Measurements from ENCODE around the gene DUSP16.
"Not testable (repeated sequence)": the region's sequence is repeated elsewhere in the genome, so short reads cannot be mapped to it uniquely, and the experiment has no call there.

The DUSP16 gene

GRCh38 chr12:12542964-12543363, 19.7 kb downstream of the DUSP16 start:
- DNase-seq = no peak

GRCh38 chr12:12542286-12542685, 20.4 kb downstream of the DUSP16 start:
- no peak for DNase-seq

- no peak for DNase-seq
Measured at GRCh38 chr12:12541782-12542181, 20.9 kb downstream of the DUSP16 start.

GRCh38 chr12:12540261-12541013, 22.2 kb downstream of the DUSP16 start:
- DNase-seq = no peak

- DNase-seq = no peak
Measured at GRCh38 chr12:12539028-12539810, 23.4 kb downstream of the DUSP16 start.

- DNase-seq = no peak
Measured at GRCh38 chr12:12538535-12538934, 24.1 kb downstream of the DUSP16 start.

- no peak for DNase-seq
Measured at GRCh38 chr12:12537421-12537820, 25.2 kb downstream of the DUSP16 start.

- no peak for DNase-seq
Measured at GRCh38 chr12:12534975-12535374, 27.7 kb downstream of the DUSP16 start.

GRCh38 chr12:12534166-12534866, 28.3 kb downstream of the DUSP16 start:
- no peak for DNase-seq

GRCh38 chr12:12533238-12533829, 29.3 kb downstream of the DUSP16 start:
- DNase-seq = no peak

- no peak for DNase-seq
Measured at GRCh38 chr12:12531194-12531593, 31.5 kb downstream of the DUSP16 start.

- DNase-seq = no peak
Measured at GRCh38 chr12:12529783-12530421, 32.8 kb downstream of the DUSP16 start.

GRCh38 chr12:12528361-12529270, 34.0 kb downstream of the DUSP16 start:
- DNase-seq = peak; percentile 14

- no peak for DNase-seq
Measured at GRCh38 chr12:12527820-12528296, 34.8 kb downstream of the DUSP16 start.

- no peak for DNase-seq
Measured at GRCh38 chr12:12524128-12524527, 38.5 kb downstream of the DUSP16 start.

GRCh38 chr12:12523229-12523628, 39.4 kb downstream of the DUSP16 start:
- no peak for DNase-seq

GRCh38 chr12:12522657-12523056, 40.0 kb downstream of the DUSP16 start:
- not testable (repeated sequence) for DNase-seq

- no peak for DNase-seq
Measured at GRCh38 chr12:12521888-12522287, 40.8 kb downstream of the DUSP16 start.

GRCh38 chr12:12521044-12521485, 41.6 kb downstream of the DUSP16 start:
- DNase-seq = no peak

GRCh38 chr12:12520273-12520672, 42.4 kb downstream of the DUSP16 start:
- DNase-seq = no peak

- DNase-seq = no peak
Measured at GRCh38 chr12:12519354-12519998, 43.2 kb downstream of the DUSP16 start.

All from NCI-H524 treated with DMSO at 0.1 percent for 48 hours (cell line).